ENCODE data around the gene L3MBTL3.
"Not testable (repeated sequence)": the region's sequence is repeated elsewhere in the genome, so short reads cannot be mapped to it uniquely, and the experiment has no call there.

The L3MBTL3 gene

DNA sequence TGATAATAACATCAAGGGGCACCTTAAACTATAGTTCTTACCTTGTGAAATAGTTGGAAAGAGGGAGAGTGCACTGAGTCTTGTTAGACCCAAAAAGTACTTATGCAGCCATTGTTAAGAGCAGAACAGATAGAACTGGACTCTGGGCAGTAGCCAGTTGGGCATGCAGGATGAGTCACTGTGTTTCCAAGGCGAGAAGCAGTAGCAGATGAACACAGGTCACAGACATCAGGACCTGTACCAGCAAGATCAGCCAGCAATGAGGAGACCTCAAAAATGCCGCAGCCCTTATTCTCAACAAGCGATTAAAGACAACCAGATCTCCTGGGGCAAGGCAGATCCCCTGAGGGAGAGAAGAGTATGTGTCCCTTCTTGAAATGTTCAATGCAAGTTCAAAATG is 125.3 kb downstream of the L3MBTL3 start:
- no peak for TF ChIP-seq Cebpa-rat (IDR thresholded peaks at IDR 0.05)
- Histone ChIP-seq H4K20me1 (no peaks in the 10 kb centered on the region), H3K4me1 (no peaks in the 10 kb centered on the region), H3K9me3 (no peaks in the 10 kb centered on the region), H3K9ac (no peak overlapping the region), H3K27me3 (no peaks in the 10 kb centered on the region), H3K4me3 (no peak overlapping the region), H3K27ac (no peak overlapping the region), H3K36me3 (peaks cover 41% of the 10 kb centered on the region), H3K4me2 (no peak overlapping the region)

- H3K4me3 ChIP-seq: no peak overlapping the region
- no peaks in the 10 kb centered on the region for H4K20me1 ChIP-seq
- H3K27me3 ChIP-seq: no peaks in the 10 kb centered on the region
- no peak overlapping the region for H3K4me2 ChIP-seq
- TF ChIP-seq Cebpa-rat (IDR thresholded peaks at IDR 0.05): no peak
- H3K4me1 ChIP-seq: no peaks in the 10 kb centered on the region
- no peak overlapping the region for H3K27ac ChIP-seq
- H3K9ac ChIP-seq: no peak overlapping the region
- no peaks in the 10 kb centered on the region for H3K9me3 ChIP-seq
- H3K36me3 ChIP-seq: peaks cover 19% of the 10 kb centered on the region
These were observed 128.7 kb downstream of the L3MBTL3 start for GRCh38 chr6:130147111-130147510.

DNA sequence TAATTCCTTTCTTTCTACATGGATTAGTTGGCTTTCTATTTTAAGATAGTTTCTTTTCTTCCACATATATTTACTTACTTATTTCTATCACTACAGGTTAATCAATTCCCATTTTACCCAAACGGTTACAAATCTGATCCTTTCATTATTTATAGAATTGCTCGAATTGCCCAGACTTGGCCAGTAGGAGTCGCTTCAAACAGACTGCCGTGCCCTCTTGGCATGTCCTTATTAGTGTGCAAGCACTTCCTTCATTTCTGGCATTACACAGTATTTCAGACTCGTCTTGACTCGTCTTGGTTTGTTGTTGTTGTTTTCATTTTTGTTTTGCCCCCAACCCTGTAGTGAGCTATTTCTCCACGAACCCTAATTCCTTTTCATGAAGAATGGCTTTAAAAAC is 129.8 kb downstream of the L3MBTL3 start:
- Histone ChIP-seq H3K36me3 (peaks cover 9% of the 10 kb centered on the region), H3K4me1 (no peaks in the 10 kb centered on the region), H4K20me1 (no peaks in the 10 kb centered on the region), H3K9ac (no peak overlapping the region), H3K27ac (no peak overlapping the region), H3K4me3 (no peak overlapping the region), H3K27me3 (no peaks in the 10 kb centered on the region), H3K9me3 (no peaks in the 10 kb centered on the region), H3K4me2 (no peak overlapping the region)
- TF ChIP-seq Cebpa-rat (IDR thresholded peaks at IDR 0.05): no peak

DNA sequence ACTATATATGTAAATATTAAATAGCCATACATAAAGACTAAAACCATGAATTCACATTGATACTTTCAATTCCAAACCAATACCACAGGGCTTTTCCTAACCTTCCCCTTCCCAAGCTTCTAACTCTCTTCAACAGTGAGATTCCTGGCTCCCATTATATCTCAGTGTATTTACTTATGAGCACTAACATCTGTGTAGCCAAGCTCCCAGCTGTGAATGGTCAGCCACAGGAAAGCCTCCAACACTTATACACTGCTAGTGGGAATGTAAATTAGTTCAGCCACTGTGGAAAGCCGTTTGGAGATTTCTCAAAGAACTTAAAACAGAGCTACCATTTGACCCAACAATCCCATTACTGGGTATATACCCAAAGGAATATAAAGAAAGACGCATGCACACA is 130.6 kb downstream of the L3MBTL3 start:
- not testable (repeated sequence) for H3K4me2 ChIP-seq, H3K4me1 ChIP-seq, H3K4me3 ChIP-seq, H4K20me1 ChIP-seq, H3K27ac ChIP-seq, H3K27me3 ChIP-seq, H3K9me3 ChIP-seq, H3K9ac ChIP-seq, H3K36me3 ChIP-seq

DNA sequence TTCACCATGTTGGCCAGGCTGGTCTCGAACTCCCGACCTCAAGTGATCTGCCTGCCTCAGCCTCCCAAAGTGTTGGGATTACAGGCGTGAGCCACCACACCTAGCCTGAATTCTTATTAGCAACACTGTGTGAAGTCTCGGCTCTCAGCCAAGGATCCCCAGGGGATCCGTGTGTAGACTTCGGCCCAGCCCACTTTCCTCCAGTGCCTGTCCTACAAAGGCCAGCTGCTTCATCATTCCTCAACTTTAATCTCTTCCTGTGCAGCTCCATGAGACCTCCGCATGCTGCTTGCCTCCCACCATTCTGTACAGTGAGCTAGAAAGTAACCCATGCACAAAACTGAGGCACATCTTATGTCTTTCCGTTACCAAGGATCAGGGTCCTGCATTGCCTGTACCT is 132.5 kb downstream of the L3MBTL3 start:
- TF ChIP-seq Cebpa-rat (IDR thresholded peaks at IDR 0.05): no peak
- Histone ChIP-seq H3K9ac (no peak overlapping the region), H3K27ac (no peak overlapping the region), H3K36me3 (no peaks in the 10 kb centered on the region), H3K4me3 (no peak overlapping the region), H3K4me2 (no peak overlapping the region), H3K27me3 (no peaks in the 10 kb centered on the region), H3K4me1 (no peaks in the 10 kb centered on the region), H4K20me1 (no peaks in the 10 kb centered on the region), H3K9me3 (no peaks in the 10 kb centered on the region)

- Histone ChIP-seq H3K27ac (no peak overlapping the region), H3K4me3 (no peak overlapping the region), H3K4me2 (no peak overlapping the region), H3K9me3 (no peaks in the 10 kb centered on the region), H4K20me1 (no peaks in the 10 kb centered on the region), H3K27me3 (no peaks in the 10 kb centered on the region), H3K9ac (no peak overlapping the region), H3K4me1 (no peaks in the 10 kb centered on the region), H3K36me3 (no peaks in the 10 kb centered on the region)
- no peak for TF ChIP-seq Cebpa-rat (IDR thresholded peaks at IDR 0.05)
These were observed 134.6 kb downstream of the L3MBTL3 start for GRCh38 chr6:130152908-130153510.

GRCh38 chr6:130156908-130157307 is 138.5 kb downstream of the L3MBTL3 start:
- no peak for TF ChIP-seq Cebpa-rat (IDR thresholded peaks at IDR 0.05)
- H3K27ac ChIP-seq: no peak overlapping the region

DNA sequence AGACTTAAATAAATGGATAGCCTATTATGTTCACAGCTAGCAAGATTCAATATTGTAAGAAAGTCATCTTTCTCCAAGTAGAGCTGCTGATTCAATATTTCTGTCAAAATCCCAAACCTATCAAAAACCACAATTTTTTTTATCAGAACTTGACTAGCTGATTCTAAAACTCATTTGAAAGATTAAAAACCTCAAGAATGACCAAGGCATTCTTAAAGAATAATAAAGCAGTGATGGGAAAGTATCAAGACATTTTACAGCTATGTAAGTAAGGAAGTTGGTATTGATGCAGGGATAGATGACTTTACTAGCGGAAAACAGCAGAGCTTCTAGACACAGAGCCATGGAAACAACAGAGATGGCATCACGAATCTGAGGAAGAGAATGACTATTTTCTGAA is 139.7 kb downstream of the L3MBTL3 start:
- no peak overlapping the region for H3K4me3 ChIP-seq
- no peak for TF ChIP-seq Cebpa-rat (IDR thresholded peaks at IDR 0.05)
- peaks cover 13% of the 10 kb centered on the region; the same call in 1 of the 2 replicates for H3K9me3 ChIP-seq
- H3K9ac ChIP-seq: no peak overlapping the region
- no peaks in the 10 kb centered on the region for H3K36me3 ChIP-seq
- H3K27me3 ChIP-seq: no peaks in the 10 kb centered on the region
- no peak overlapping the region for H3K4me2 ChIP-seq
- no peaks in the 10 kb centered on the region for H4K20me1 ChIP-seq
- H3K27ac ChIP-seq: no peak overlapping the region
- H3K4me1 ChIP-seq: no peaks in the 10 kb centered on the region

More at GRCh38 chr6:130156908-130157307, 138.5 kb downstream of the L3MBTL3 start:
- Histone ChIP-seq H3K27me3 (no peaks in the 10 kb centered on the region), H3K36me3 (no peaks in the 10 kb centered on the region), H3K9me3 (peaks cover 13% of the 10 kb centered on the region; the same call in 1 of the 2 replicates), H4K20me1 (no peaks in the 10 kb centered on the region), H3K4me3 (no peak overlapping the region), H3K9ac (no peak overlapping the region), H3K4me2 (no peak overlapping the region), H3K4me1 (no peaks in the 10 kb centered on the region)

- no peak overlapping the region for H3K4me3 ChIP-seq
- no peak overlapping the region for H3K9ac ChIP-seq
- H3K4me1 ChIP-seq: no peaks in the 10 kb centered on the region
- H3K9me3 ChIP-seq: peaks cover 13% of the 10 kb centered on the region; the same call in 1 of the 2 replicates
- no peaks in the 10 kb centered on the region for H3K27me3 ChIP-seq
- H3K36me3 ChIP-seq: no peaks in the 10 kb centered on the region
- H3K4me2 ChIP-seq: no peak overlapping the region
- TF ChIP-seq Cebpa-rat (IDR thresholded peaks at IDR 0.05): no peak
- H3K27ac ChIP-seq: no peak overlapping the region
- no peaks in the 10 kb centered on the region for H4K20me1 ChIP-seq
These were observed 140.2 kb downstream of the L3MBTL3 start for GRCh38 chr6:130158548-130158947.

- Histone ChIP-seq H3K27me3 (no peaks in the 10 kb centered on the region), H3K9me3 (peaks cover 13% of the 10 kb centered on the region; the same call in 1 of the 2 replicates), H3K36me3 (no peaks in the 10 kb centered on the region), H3K4me3 (no peak overlapping the region), H3K9ac (no peak overlapping the region), H3K27ac (no peak overlapping the region), H4K20me1 (no peaks in the 10 kb centered on the region), H3K4me1 (peaks cover 5% of the 10 kb centered on the region), H3K4me2 (no peak overlapping the region)
- TF ChIP-seq Cebpa-rat (IDR thresholded peaks at IDR 0.05): no peak
These were observed 141.6 kb downstream of the L3MBTL3 start for GRCh38 chr6:130159956-130160355.
